H1 (cell line): Measurements from ENCODE around the gene DIP2C. TPM values are rescaled to one million over a fixed set of nuclear protein-coding genes. Genes with fewer than 3 reads are reported as not detected.

Experiments used
- CTCF ChIA-PET: fragments of 300-600 bp; sonication (Branson Sonifier 250); formaldehyde crosslinking; loops from one replicate; lab custom pipeline; 2021; ENCODE audit not compliant: partially characterized antibody; lab: Charles Lee
- POLR2A ChIA-PET: fragments of 300-600 bp; sonication (Branson Sonifier 250); formaldehyde crosslinking; loops from one replicate; lab custom pipeline; 2021; ENCODE audit warnings: inconsistent platforms; ENCODE audit not compliant: partially characterized antibody; lab: Charles Lee
- DNase-seq, 2 experiments: peaks; one replicate each; pipeline versions ENCODE4 v3.0.0 to v3.0.0-alpha.2; 2010 to 2022; ENCODE audit warnings: low spot score in 2 of 2, low read depth in 1 of 2, mixed read lengths in 1 of 2
- FAIRE-seq: peaks from 2 replicates; lab custom pipeline; 2011; peaks lifted over from hg19 to GRCh38; lab: Jason Lieb, UNC
- H2AFZ ChIP-seq: 2 replicates; pipeline ENCODE4 v1.8.1; 2012; ENCODE audit warnings: low read length, inconsistent platforms
- H2AK5ac ChIP-seq: 2 replicates; pipeline ENCODE4 v1.6.1; 2013; ENCODE audit warnings: low read depth, low read length
- H2BK120ac ChIP-seq: replicated peaks from 2 replicates; pipeline ENCODE3; 2013; ENCODE audit warnings: low read depth, low read length, inconsistent platforms
- H2BK12ac ChIP-seq: 2 replicates; pipeline ENCODE4 v1.6.1; 2013; ENCODE audit warnings: low read depth, low read length
- H2BK15ac ChIP-seq: 2 replicates; pipeline ENCODE4 v1.6.1; 2013; ENCODE audit warnings: low read length
- H2BK20ac ChIP-seq: 2 replicates; pipeline ENCODE4 v1.6.1; 2013; ENCODE audit warnings: low read length
- H2BK5ac ChIP-seq: 2 replicates; pipeline ENCODE4 v1.6.1; 2013; ENCODE audit warnings: low read depth, low read length
- H3K14ac ChIP-seq: 2 replicates; pipeline ENCODE4 v1.6.1; 2013; ENCODE audit warnings: inconsistent platforms; ENCODE audit not compliant: insufficient read length
- H3K18ac ChIP-seq: 2 replicates; pipeline ENCODE4 v1.6.1; 2013; ENCODE audit warnings: low read length; ENCODE audit errors: extremely low read depth
- H3K23ac ChIP-seq: 2 replicates; pipeline ENCODE4 v1.6.1; 2013; ENCODE audit warnings: inconsistent platforms; ENCODE audit not compliant: insufficient read length
- H3K23me2 ChIP-seq: 2 replicates; pipeline ENCODE4 v1.6.1; 2013; ENCODE audit warnings: low read depth, low read length
- H3K27ac ChIP-seq: 2 replicates; pipeline ENCODE4 v1.6.1; 2011; ENCODE audit warnings: low read depth, low read length, inconsistent platforms
- H3K27me3 ChIP-seq, 4 experiments: replicated peaks in 1 of 4; 1 replicate in 1 of 4; 2 replicates in 3 of 4; pipeline versions ENCODE4 v1.6.1 to v1.8.1; 2011 to 2013; ENCODE audit warnings: low read length in 3 of 4, mild to moderate bottlenecking in 3 of 4, inconsistent platforms in 2 of 4, mixed read lengths in 2 of 4, moderate library complexity in 1 of 4; ENCODE audit not compliant: control insufficient read depth in 3 of 4, insufficient read depth in 3 of 4; ENCODE audit errors: extremely low read depth in 1 of 4
- H3K36me3 ChIP-seq, 4 experiments: 2 replicates each; pipeline versions ENCODE4 v1.6.1 to v1.8.1; 2011 to 2013; ENCODE audit warnings: mild to moderate bottlenecking in 4 of 4, low read length in 3 of 4, moderate library complexity in 2 of 4, control low read depth in 1 of 4, inconsistent platforms in 1 of 4; ENCODE audit not compliant: insufficient read depth in 4 of 4, control insufficient read depth in 2 of 4
- H3K4ac ChIP-seq: replicated peaks from 2 replicates; pipeline ENCODE3; 2013; ENCODE audit warnings: low read length, low read depth, mixed read lengths, inconsistent platforms; ENCODE audit not compliant: insufficient read length
- H3K4me1 ChIP-seq, 4 experiments: replicated peaks in 1 of 4; 1 replicate in 1 of 4; 2 replicates in 3 of 4; pipeline versions ENCODE4 v1.6.1 to v1.8.1; 2011 to 2013; ENCODE audit warnings: low read length in 3 of 4, inconsistent platforms in 2 of 4, mixed read lengths in 1 of 4; ENCODE audit not compliant: insufficient read depth in 4 of 4, control insufficient read depth in 3 of 4
- H3K4me2 ChIP-seq, 2 experiments: 2 replicates each; pipeline versions ENCODE4 v1.6.1 to v1.8.1; 2011 to 2013; ENCODE audit warnings: low read depth in 2 of 2, low read length in 2 of 2, control low read depth in 1 of 2, inconsistent platforms in 1 of 2, mild to moderate bottlenecking in 1 of 2; ENCODE audit not compliant: insufficient read depth in 1 of 2
- H3K4me3 ChIP-seq, 4 experiments: fragments of 200-600, 300-600 bp in 1 of 4; sonication (generic), shearing (Covaris generic), sonication (Bioruptor Twin) in 1 of 4; 2 replicates each; pipeline versions ENCODE4 v1.5.1 to v1.8.1; 2011 to 2016; ENCODE audit warnings: low read length in 4 of 4, low read depth in 3 of 4, control low read depth in 2 of 4, inconsistent platforms in 2 of 4, mild to moderate bottlenecking in 2 of 4, mixed read lengths in 1 of 4, moderate library complexity in 1 of 4; ENCODE audit not compliant: insufficient read depth in 2 of 4; ENCODE audit errors: extremely low read depth in 1 of 4
- H3K56ac ChIP-seq: replicated peaks from 2 replicates; pipeline ENCODE3; 2013; ENCODE audit warnings: low read depth, mild to moderate bottlenecking, mixed read lengths, low read length, inconsistent platforms; ENCODE audit not compliant: insufficient read length
- H3K79me1 ChIP-seq: 2 replicates; pipeline ENCODE4 v1.6.1; 2013; ENCODE audit warnings: low read depth, low read length, control low read depth
- H3K79me2 ChIP-seq, 2 experiments: 2 replicates each; pipeline versions ENCODE4 v1.6.1 to v1.8.1; 2012 to 2013; ENCODE audit warnings: low read length in 2 of 2, mild to moderate bottlenecking in 2 of 2, inconsistent platforms in 1 of 2; ENCODE audit not compliant: insufficient read depth in 2 of 2, control insufficient read depth in 1 of 2
- H3K9ac ChIP-seq, 4 experiments: replicated peaks in 1 of 4; 1 replicate in 1 of 4; 2 replicates in 3 of 4; pipeline versions ENCODE4 v1.6.1 to v1.8.1; 2011 to 2013; ENCODE audit warnings: low read depth in 3 of 4, low read length in 3 of 4, control low read depth in 2 of 4, mild to moderate bottlenecking in 2 of 4, moderate library complexity in 2 of 4, inconsistent platforms in 1 of 4; ENCODE audit errors: extremely low read depth in 1 of 4
- H3K9me3 ChIP-seq, 2 experiments: 2 replicates each; pipeline versions ENCODE4 v1.6.1 to v1.8.1; 2012 to 2013; ENCODE audit warnings: mild to moderate bottlenecking in 2 of 2, moderate library complexity in 2 of 2, control low read depth in 1 of 2, inconsistent platforms in 1 of 2, low read depth in 1 of 2, low read length in 1 of 2, mixed read lengths in 1 of 2; ENCODE audit not compliant: insufficient read depth in 2 of 2
- H4K20me1 ChIP-seq, 2 experiments: replicated peaks in 1 of 2; 2 replicates each; pipeline versions ENCODE3 to v1.8.1; 2011 to 2013; ENCODE audit warnings: inconsistent platforms in 2 of 2, low read length in 2 of 2, mild to moderate bottlenecking in 1 of 2; ENCODE audit not compliant: insufficient read depth in 2 of 2, control insufficient read depth in 1 of 2
- H4K5ac ChIP-seq: 2 replicates; pipeline ENCODE4 v1.6.1; 2013; ENCODE audit warnings: low read length, low read depth, mixed read lengths, inconsistent platforms; ENCODE audit not compliant: insufficient read length
- H4K8ac ChIP-seq: 2 replicates; pipeline ENCODE4 v1.8.0; 2013; ENCODE audit warnings: mild to moderate bottlenecking, moderate library complexity, low read length, inconsistent platforms; ENCODE audit not compliant: insufficient read depth; ENCODE audit errors: extremely low read depth
- H4K91ac ChIP-seq: replicated peaks from 2 replicates; pipeline ENCODE3; 2013; ENCODE audit warnings: low read length, mixed read lengths, inconsistent platforms; ENCODE audit not compliant: insufficient read length
- BRCA1 ChIP-seq: IDR thresholded peaks from 2 replicates; pipeline ENCODE4 v1.6.1; 2012; ENCODE audit warnings: low read depth, low read length, improper control_type of control experiment
- RNF2 ChIP-seq: fragments of 200-900, 300-1000 bp; sonication (generic); IDR thresholded peaks from 2 replicates; pipeline ENCODE4 v1.7.1; 2016; ENCODE audit warnings: borderline replicate concordance, low read depth, mild to moderate bottlenecking, antibody characterized with exemption, low read length; ENCODE audit not compliant: poor library complexity, severe bottlenecking; ENCODE audit errors: missing control alignments
- SP2 ChIP-seq: IDR thresholded peaks from 2 replicates; pipeline ENCODE4 v1.6.1; 2012; ENCODE audit warnings: mild to moderate bottlenecking, low read length, inconsistent platforms
- TAF7 ChIP-seq: optimal IDR thresholded peaks from 2 replicates; pipeline ENCODE3; 2011; ENCODE audit warnings: low read depth, mild to moderate bottlenecking, inconsistent platforms, low read length, moderate library complexity, borderline replicate concordance
- YY1 ChIP-seq: IDR thresholded peaks from 2 replicates; pipeline ENCODE4 v1.6.1; 2011; ENCODE audit warnings: low read depth, mild to moderate bottlenecking, low read length
- WGBS, 2 experiments: shearing (Covaris generic) in 1 of 2; methylation state at CpG; one replicate each; pipeline versions ENCODE4 v1.1.6 to v1.1.7; 2013 to 2015; ENCODE audit warnings: low lambda C conversion rate in 2 of 2, mixed read lengths in 2 of 2, inconsistent platforms in 1 of 2, low coverage in 1 of 2, missing lambda C conversion rate in 1 of 2; ENCODE audit not compliant: insufficient replicate concordance in 2 of 2, insufficient coverage in 1 of 2, insufficient read length in 1 of 2; ENCODE audit errors: extremely low coverage in 1 of 2, missing lambda C conversion rate in 1 of 2; 5-methylcytosine and 5-hydroxymethylcytosine counted together
- polyA plus RNA-seq, 7 experiments: library from polyadenylated mRNA; depleted of rRNA in 3 of 7; stranded (reverse) in 5 of 7; unstranded in 2 of 7; fragments of >200 nt in 5 of 7; fragments of 200-250 nt in 2 of 7; gene quantifications; 1 replicate in 5 of 7; 2 replicates in 1 of 7; 4 replicates in 1 of 7; pipeline versions ENCODE4 v1.2.1 to v1.2.3, GENCODE V29; 2011 to 2013; ENCODE audit warnings: missing spikeins in 2 of 7, mixed read lengths in 2 of 7
- total RNA-seq: library from RNA; stranded (reverse); fragmentation: NEBNext Ultra II Directional; extraction: Animal tissue kit (Norgen Biotek cat#: 25700); gene quantifications from 2 replicates; pipeline ENCODE4 v1.2.1, GENCODE V29; 2021
- TF ChIP-seq, protein P1 (sequence below): IDR thresholded peaks from 2 replicates; pipeline ENCODE4 v1.6.1; 2011; ENCODE audit warnings: low read length, improper control_type of control experiment

DIP2C gene
- total and polyA plus RNA-seq, 2 of the 8 experiments (the other 6 are each of a cell fraction or from before 2014, with no cell fraction given) = 3.8 to 9.3 TPM

DNA sequence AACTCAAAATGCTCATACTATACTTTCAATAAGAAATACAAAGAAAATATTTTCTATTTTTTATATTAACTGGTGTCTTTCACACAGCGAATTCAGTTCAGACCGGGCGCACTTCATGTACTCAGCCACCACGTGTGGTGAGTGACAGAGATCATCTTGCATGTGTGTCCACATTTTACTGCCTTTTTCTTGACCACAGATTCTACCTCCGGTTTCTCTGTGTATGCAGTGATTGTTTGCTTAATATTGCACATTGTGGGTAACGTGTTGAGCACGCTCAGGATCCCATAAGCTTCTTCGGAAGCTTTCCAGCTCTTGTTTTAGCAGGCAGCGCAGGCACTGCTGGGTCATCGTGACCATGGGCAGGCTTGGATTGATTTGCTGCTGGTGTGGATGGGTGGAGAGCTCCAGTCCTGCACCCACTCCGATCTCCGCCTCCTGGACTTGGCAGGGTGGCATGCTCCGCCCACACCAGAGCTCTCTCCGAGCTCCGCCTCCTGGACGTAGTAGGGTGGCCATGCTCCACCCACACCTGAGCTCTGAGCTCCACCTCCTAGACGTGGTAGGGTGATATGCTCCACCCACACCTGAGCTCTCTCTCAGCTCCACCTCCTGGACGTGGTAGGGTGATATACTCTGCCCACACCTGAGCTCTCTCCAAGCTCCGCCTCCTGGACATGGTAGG lies 253.3 kb downstream of the DIP2C start:
- Histone ChIP-seq H2BK120ac (no peak overlapping the region), H3K4me3 (no peak overlapping the region), H3K27me3 (no peaks in the 10 kb centered on the region), H3K9me3 (peaks cover 4 to 5% of the 10 kb centered on the region in 2 experiments; a peak in 1 of 4 replicates), H4K20me1 (peaks cover 0 to 4% of the 10 kb centered on the region in 2 experiments), H3K79me1 (no peaks in the 10 kb centered on the region), H2BK12ac (0 out of 2 replicates have a peak overlapping the region, but pooled peaks have one; percentile 60), H4K91ac (no peak overlapping the region), H4K5ac (no peak overlapping the region), H3K4me1 (no peaks in the 10 kb centered on the region), H2BK20ac (no peak overlapping the region), H3K56ac (no peak overlapping the region), H3K4me2 (no peak overlapping the region; a peak in 1 of 4 replicates), H3K18ac (no peak overlapping the region), H2AK5ac (no peak overlapping the region), H3K14ac (no peak overlapping the region), H3K27ac (no peak overlapping the region), H2BK5ac (no peak overlapping the region), H3K23ac (no peak overlapping the region), H2BK15ac (no peak overlapping the region), H3K79me2 (no peaks in the 10 kb centered on the region), H3K36me3 (no peaks in the 10 kb centered on the region), H3K23me2 (no peaks in the 10 kb centered on the region), H4K8ac (no peak overlapping the region), H3K4ac (no peak overlapping the region), H3K9ac (no peak overlapping the region), H2AFZ (no peak overlapping the region)
- POLR2A ChIA-PET = no interaction called here
- FAIRE-seq (no peak), DNase-seq (no peak)
- 95% methylated on average over 19 of the region's 19 CpGs; no CpG with 5 or more reads in 1 of the 2 experiments for whole genome bisulfite sequencing, 2 experiments
- CTCF ChIA-PET = interaction anchor here (0.7 to 3.6 kb wide), 4 partner anchors 16 to 359 kb away, joined by 3 to 14 read pairs (median 4); no protein-coding TSS in a partner anchor
- TF ChIP-seq TAF7 = no peak
- TF ChIP-seq YY1 = no peak
- TF ChIP-seq RNF2 = no peak
- TF ChIP-seq SP2 = no peak
- no peak for TF ChIP-seq BRCA1
- TF ChIP-seq, protein P1, sequence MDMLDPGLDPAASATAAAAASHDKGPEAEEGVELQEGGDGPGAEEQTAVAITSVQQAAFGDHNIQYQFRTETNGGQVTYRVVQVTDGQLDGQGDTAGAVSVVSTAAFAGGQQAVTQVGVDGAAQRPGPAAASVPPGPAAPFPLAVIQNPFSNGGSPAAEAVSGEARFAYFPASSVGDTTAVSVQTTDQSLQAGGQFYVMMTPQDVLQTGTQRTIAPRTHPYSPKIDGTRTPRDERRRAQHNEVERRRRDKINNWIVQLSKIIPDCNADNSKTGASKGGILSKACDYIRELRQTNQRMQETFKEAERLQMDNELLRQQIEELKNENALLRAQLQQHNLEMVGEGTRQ = no peak
